Measurements from ENCODE around the gene PCARE. TPM values are rescaled to one million over a fixed set of nuclear protein-coding genes. Genes with fewer than 3 reads are reported as not detected.
"Not testable (repeated sequence)": the region's sequence is repeated elsewhere in the genome, so short reads cannot be mapped to it uniquely, and the experiment has no call there.

The PCARE gene
- total RNA-seq, result 1 to 10 TPM in 1 of 2 donors, under 1 TPM in 1; 0.58 to 1.0 TPM
- long read RNA-seq, result 0 reads

GRCh38 chr2:29074411-29074810 is at the start of gene PCARE:
TSS of gene PCARE (minus strand) at chr2:29074523. CDS start at chr2:29074261, 262 bp downstream.
- ATAC-seq (peak; percentile 65 to 66), DNase-seq (no peak)
- intact Hi-C loops (cut with DNase I), result no loop called here

GRCh38 chr2:29123617-29124349 is 49.5 kb upstream of the PCARE start:
- intact Hi-C loops (cut with DNase I), result no loop called here
- ATAC-seq, result peak in 1 of 2 donors; percentile 69
- DNase-seq, result no peak

- DNase-seq (no peak), ATAC-seq (no peak)
- intact Hi-C loops (cut with DNase I), result no loop called here
Observed at GRCh38 chr2:29120846-29121245, 46.5 kb upstream of the PCARE start.

GRCh38 chr2:29119211-29119610 is 44.9 kb upstream of the PCARE start:
- intact Hi-C loops (cut with DNase I), result loop anchor here in 1 of 2 donors (10.0 kb wide), 1 partner anchor 104 kb away; no protein-coding TSS in a partner anchor
- no peak for DNase-seq
- ATAC-seq, result no peak

GRCh38 chr2:29117636-29118303 is 43.4 kb upstream of the PCARE start:
- intact Hi-C loops (cut with DNase I), result loop anchor here in 1 of 2 donors (10.0 kb wide), 1 partner anchor 103 kb away; no protein-coding TSS in a partner anchor
- DNase-seq (no peak), ATAC-seq (no peak)

GRCh38 chr2:29115797-29116781 is 41.8 kb upstream of the PCARE start:
- DNase-seq, result peak; percentile 76
- intact Hi-C loops (cut with DNase I), result loop anchor here in 1 of 2 donors (10.0 kb wide), 1 partner anchor 101 kb away; no protein-coding TSS in a partner anchor
- ATAC-seq, result peak; percentile 29 to 35

- intact Hi-C loops (cut with DNase I), result loop anchor here in 1 of 2 donors (10.0 kb wide), 1 partner anchor 100 kb away; no protein-coding TSS in a partner anchor
- ATAC-seq (peak; percentile 83 to 92), DNase-seq (peak; percentile 67)
Observed at GRCh38 chr2:29114946-29115609, 40.8 kb upstream of the PCARE start, which contains the start of gene CLIP4. TSS of gene CLIP4 (plus strand) at chr2:29115415. CDS start at chr2:29121389, 5,974 bp downstream.

GRCh38 chr2:29114586-29114945 is 40.2 kb upstream of the PCARE start:
- ATAC-seq, result peak in 1 of 2 donors; percentile 11
- peak; percentile 23 for DNase-seq
- intact Hi-C loops (cut with DNase I), result loop anchor here in 1 of 2 donors (10.0 kb wide), 1 partner anchor 100 kb away; no protein-coding TSS in a partner anchor

- DNase-seq (peak; percentile 74), ATAC-seq (peak in 1 of 2 donors; percentile 51)
- intact Hi-C loops (cut with DNase I), result loop anchor here in 1 of 2 donors (10.0 kb wide), 1 partner anchor 99 kb away; no protein-coding TSS in a partner anchor
Observed at GRCh38 chr2:29113891-29114321, 39.6 kb upstream of the PCARE start.

GRCh38 chr2:29113027-29113686 is 38.8 kb upstream of the PCARE start:
- no peak for DNase-seq
- ATAC-seq, result no peak
- intact Hi-C loops (cut with DNase I), result loop anchor here in 1 of 2 donors (10.0 kb wide), 1 partner anchor 98 kb away; no protein-coding TSS in a partner anchor

GRCh38 chr2:29112379-29112778 is 38.1 kb upstream of the PCARE start:
- DNase-seq, result no peak
- intact Hi-C loops (cut with DNase I), result loop anchor here in 1 of 2 donors (10.0 kb wide), 1 partner anchor 98 kb away; no protein-coding TSS in a partner anchor
- no peak for ATAC-seq

- ATAC-seq, result no peak
- intact Hi-C loops (cut with DNase I), result loop anchor here in 1 of 2 donors (10.0 kb wide), 1 partner anchor 96 kb away; no protein-coding TSS in a partner anchor
Observed at GRCh38 chr2:29110916-29111535, 36.7 kb upstream of the PCARE start.

GRCh38 chr2:29109246-29109645 is 34.9 kb upstream of the PCARE start:
- intact Hi-C loops (cut with DNase I), result no loop called here
- DNase-seq (no peak), ATAC-seq (no peak)

More at GRCh38 chr2:29110916-29111535, 36.7 kb upstream of the PCARE start:
- no peak for DNase-seq

- ATAC-seq (peak in 1 of 2 donors; percentile 73), DNase-seq (no peak)
- intact Hi-C loops (cut with DNase I), result no loop called here
Observed at GRCh38 chr2:29108225-29108624, 33.9 kb upstream of the PCARE start.

- DNase-seq; intact Hi-C loops (cut with DNase I); ATAC-seq: not testable (repeated sequence)
Observed at GRCh38 chr2:29107547-29107946, 33.2 kb upstream of the PCARE start.

- DNase-seq (no peak), ATAC-seq (peak in 1 of 2 donors; percentile 30)
- intact Hi-C loops (cut with DNase I), result no loop called here
Observed at GRCh38 chr2:29106980-29107388, 32.7 kb upstream of the PCARE start.

- DNase-seq (no peak), ATAC-seq (no peak)
- intact Hi-C loops (cut with DNase I), result no loop called here
Observed at GRCh38 chr2:29106256-29106655, 31.9 kb upstream of the PCARE start.

All from left cardiac atrium (tissue), 4 donors.